ENCODE data around the gene PLK5.

Gene PLK5

GRCh38 chr19:1577090-1577928 is 53.4 kb downstream of the PLK5 start:
- no peak for DNase-seq (ENCODE audit: low read depth in 2 of 2)
- H3K4me3 ChIP-seq (replicated peaks in 1 of 2; ENCODE audit: low read depth in 2 of 2, low read length in 2 of 2) = no peak overlapping the region
- TF ChIP-seq, protein P1, sequence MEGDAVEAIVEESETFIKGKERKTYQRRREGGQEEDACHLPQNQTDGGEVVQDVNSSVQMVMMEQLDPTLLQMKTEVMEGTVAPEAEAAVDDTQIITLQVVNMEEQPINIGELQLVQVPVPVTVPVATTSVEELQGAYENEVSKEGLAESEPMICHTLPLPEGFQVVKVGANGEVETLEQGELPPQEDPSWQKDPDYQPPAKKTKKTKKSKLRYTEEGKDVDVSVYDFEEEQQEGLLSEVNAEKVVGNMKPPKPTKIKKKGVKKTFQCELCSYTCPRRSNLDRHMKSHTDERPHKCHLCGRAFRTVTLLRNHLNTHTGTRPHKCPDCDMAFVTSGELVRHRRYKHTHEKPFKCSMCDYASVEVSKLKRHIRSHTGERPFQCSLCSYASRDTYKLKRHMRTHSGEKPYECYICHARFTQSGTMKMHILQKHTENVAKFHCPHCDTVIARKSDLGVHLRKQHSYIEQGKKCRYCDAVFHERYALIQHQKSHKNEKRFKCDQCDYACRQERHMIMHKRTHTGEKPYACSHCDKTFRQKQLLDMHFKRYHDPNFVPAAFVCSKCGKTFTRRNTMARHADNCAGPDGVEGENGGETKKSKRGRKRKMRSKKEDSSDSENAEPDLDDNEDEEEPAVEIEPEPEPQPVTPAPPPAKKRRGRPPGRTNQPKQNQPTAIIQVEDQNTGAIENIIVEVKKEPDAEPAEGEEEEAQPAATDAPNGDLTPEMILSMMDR (IDR thresholded peaks at IDR 0.05; ENCODE audit: low read depth, low read length) = no peak

DNA sequence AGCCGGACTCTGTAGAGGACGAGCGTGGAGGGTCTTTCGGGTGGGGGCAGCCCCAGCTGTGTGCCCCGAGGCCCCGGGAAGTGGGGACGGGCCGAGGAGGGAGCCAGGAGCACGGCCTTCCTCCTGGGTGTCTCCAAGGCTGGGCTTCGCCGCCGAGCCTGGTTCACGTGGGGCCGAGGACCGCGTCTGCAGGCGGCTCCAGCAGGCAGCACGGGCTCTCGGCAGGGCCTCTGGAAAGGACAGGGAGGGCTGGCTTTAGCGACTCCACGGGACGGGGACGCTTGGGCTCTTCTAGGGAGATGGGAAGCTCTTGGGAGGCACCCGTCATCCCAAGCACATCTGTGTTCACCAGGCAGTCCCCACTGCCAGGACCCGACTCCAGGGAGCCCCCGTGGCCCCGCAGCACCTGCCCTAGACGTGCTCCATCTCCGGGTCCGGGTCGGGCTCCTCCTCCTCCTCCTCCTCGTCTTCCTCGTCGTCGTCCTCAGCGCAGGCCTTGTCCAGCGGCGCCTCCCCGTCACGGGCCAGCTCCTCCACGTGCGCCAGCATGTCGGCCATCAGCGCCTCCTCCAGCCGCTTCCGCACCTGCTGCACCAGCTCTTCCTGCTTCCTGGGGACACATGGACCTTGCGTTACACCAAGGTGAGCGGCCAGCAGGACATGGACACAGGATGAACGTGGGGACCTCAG is 54.2 kb downstream of the PLK5 start:
- TF ChIP-seq, protein P1 (IDR thresholded peaks at IDR 0.05; ENCODE audit: low read depth, low read length) = no peak

DNA sequence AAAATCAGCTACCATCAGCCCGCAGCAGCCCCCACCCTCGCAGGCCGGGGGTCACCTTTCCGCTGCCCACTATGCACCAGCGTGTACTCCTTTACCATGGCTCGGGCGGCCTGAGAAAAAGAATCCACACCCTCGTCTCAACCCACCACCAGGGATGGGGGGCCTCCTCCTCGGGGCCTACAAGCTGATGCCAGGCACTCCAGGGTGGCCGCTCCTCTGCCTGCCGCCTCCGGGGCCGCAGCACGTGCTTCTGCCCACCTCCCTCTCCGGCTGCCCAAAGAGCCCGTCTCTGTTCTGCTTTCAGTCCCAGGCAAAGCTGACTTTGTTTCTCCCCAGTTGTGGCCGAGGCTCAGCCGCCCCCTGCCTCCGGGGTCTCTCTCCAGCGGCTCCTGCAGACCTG is 55.3 kb downstream of the PLK5 start:
- no peak overlapping the region for H3K4me3 ChIP-seq (replicated peaks in 1 of 2; ENCODE audit: low read depth in 2 of 2, low read length in 2 of 2)
- TF ChIP-seq, protein P1 (IDR thresholded peaks at IDR 0.05; ENCODE audit: low read depth, low read length) = no peak
- DNase-seq (ENCODE audit: low read depth in 2 of 2) = no peak

More for the DNA sequence above, 54.2 kb downstream of the PLK5 start:
- no peak for DNase-seq (ENCODE audit: low read depth in 2 of 2)
- H3K4me3 ChIP-seq (replicated peaks in 1 of 2; ENCODE audit: low read depth in 2 of 2, low read length in 2 of 2) = no peak overlapping the region

GRCh38 chr19:1580382-1580781 is 56.5 kb downstream of the PLK5 start:
- TF ChIP-seq, protein P1 (IDR thresholded peaks at IDR 0.05; ENCODE audit: low read depth, low read length) = no peak
- no peak overlapping the region for H3K4me3 ChIP-seq (replicated peaks in 1 of 2; ENCODE audit: low read depth in 2 of 2, low read length in 2 of 2)
- DNase-seq (ENCODE audit: low read depth in 2 of 2) = no peak

DNA sequence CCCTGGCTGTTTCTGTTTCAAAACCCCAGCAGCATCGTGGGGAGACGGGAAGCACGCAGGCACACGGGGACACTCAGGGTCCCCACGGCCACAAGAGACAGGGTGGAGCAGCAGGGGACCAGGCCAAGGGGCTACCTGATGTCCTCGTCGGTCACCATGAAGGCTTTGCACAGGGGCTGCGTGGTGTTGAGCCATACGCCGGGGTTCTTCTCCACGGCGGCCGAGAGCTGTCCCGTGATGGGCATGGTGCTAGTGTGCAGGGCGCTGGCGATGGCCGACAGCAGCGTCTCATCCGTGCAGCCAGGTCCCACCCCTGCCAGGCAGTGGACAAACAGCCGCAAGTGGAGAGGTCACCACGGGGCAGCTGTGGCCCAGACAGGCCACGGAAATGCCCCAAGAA is 57.1 kb downstream of the PLK5 start:
- TF ChIP-seq, protein P1 (IDR thresholded peaks at IDR 0.05; ENCODE audit: low read depth, low read length) = no peak
- DNase-seq (ENCODE audit: low read depth in 2 of 2) = no peak
- no peak overlapping the region for H3K4me3 ChIP-seq (replicated peaks in 1 of 2; ENCODE audit: low read depth in 2 of 2, low read length in 2 of 2)

DNA sequence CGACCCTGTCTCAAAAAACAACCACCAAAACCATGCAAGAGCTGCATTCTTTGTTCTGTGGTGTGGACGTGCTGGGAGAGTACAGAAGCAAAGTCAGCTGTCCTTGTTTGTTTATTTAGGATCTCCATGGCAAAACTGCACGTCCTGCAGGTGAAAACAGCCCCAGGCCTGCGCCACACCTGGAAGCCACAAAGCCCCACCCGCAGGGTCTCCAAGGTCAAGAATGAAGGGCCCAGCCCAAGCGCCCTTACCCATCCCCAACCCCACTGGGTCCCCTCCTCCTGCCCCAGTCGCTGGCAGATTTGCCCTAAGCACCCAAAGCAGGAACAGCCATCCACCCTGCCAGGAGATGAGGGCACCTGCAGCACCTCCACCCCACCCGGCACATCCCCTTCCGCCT is 58.3 kb downstream of the PLK5 start:
- DNase-seq (ENCODE audit: low read depth in 2 of 2) = no peak
- TF ChIP-seq, protein P1 (IDR thresholded peaks at IDR 0.05; ENCODE audit: low read depth, low read length) = no peak
- no peak overlapping the region for H3K4me3 ChIP-seq (replicated peaks in 1 of 2; ENCODE audit: low read depth in 2 of 2, low read length in 2 of 2)

All from cardiac fibroblast (primary cell).